GM12878 (cell line): ENCODE results near the gene CORO7.

Source experiments
- ASH2L ChIP-seq: fragments of 300-600, 200-600 bp; sonication (generic); IDR thresholded peaks from 2 replicates; pipeline ENCODE4 v1.6.1; 2017; ENCODE audit warnings: low read depth, mild to moderate bottlenecking, borderline replicate concordance
- CTCF ChIP-seq, 3 experiments: IDR thresholded peaks in 2 of 3; conservative IDR thresholded peaks in 1 of 3; 2 replicates each; pipeline ENCODE4 v1.5.1; 2011; ENCODE audit warnings: low read depth in 3 of 3, low read length in 3 of 3, mild to moderate bottlenecking in 3 of 3, control low read depth in 2 of 3, moderate library complexity in 2 of 3, inconsistent platforms in 1 of 3, mixed read lengths in 1 of 3; ENCODE audit not compliant: control insufficient read depth in 2 of 3, insufficient read depth in 1 of 3; ENCODE audit errors: extremely low read depth in 1 of 3
- SREBF1 ChIP-seq: IDR thresholded peaks from 2 replicates; pipeline ENCODE4 v1.6.1; 2012; ENCODE audit warnings: mild to moderate bottlenecking, low read length

DNA sequence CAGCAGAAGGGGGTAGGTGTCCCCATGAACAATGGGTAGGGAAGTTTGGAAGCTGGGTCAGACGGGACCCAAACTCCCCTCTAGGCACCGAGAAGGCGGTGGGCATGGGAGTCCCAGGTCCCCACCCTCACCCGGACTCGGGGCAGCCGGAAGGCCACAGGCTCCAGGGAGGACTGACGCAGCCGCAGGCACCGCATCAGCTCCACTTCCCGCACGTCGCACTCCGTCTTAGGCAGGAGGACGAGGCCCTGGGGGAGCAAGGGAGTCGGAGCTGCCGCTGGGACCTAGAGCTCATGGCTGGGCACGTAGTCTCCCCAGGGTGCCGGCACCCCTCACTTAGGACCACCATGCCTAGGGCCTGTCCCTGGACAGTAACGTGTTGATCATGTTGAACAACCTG, 58.2 kb downstream of the CORO7 start:
- TF ChIP-seq ASH2L: no peak
- no peak for TF ChIP-seq SREBF1
- TF ChIP-seq CTCF (IDR thresholded peaks at IDR 0.05 in 2 of 3, conservative IDR thresholded peaks at IDR 0.05 in 1 of 3; ENCODE audit: control insufficient read depth in 2 of 3, extremely low read depth in 1 of 3, insufficient read depth in 1 of 3, low read depth in 3 of 3, low read length in 3 of 3): no peak
